Fibroblast of the aortic adventitia (primary cell): Measurements from ENCODE around the gene DOCK2. TPM values are rescaled to one million over a fixed set of nuclear protein-coding genes. Genes with fewer than 3 reads are reported as not detected.
A peak's percentile ranks its signal among the peaks of the same experiment; 100 is the strongest.

Experiments used
- DNase-seq: peaks from one replicate; pipeline ENCODE4 v3.0.0-alpha.2; 2010; ENCODE audit warnings: low read depth
- H3K4me3 ChIP-seq: 2 replicates; pipeline ENCODE4 v1.5.1; 2011; ENCODE audit warnings: low read depth, mild to moderate bottlenecking, control low read depth, low read length, moderate library complexity
- total RNA-seq: library from RNA; depleted of rRNA; stranded (reverse); fragments of >200 nt; gene quantifications from 2 replicates; pipeline ENCODE4 v1.2.3, GENCODE V29; 2012; ENCODE audit warnings: low replicate concordance
- TF ChIP-seq, protein P1 (sequence below): IDR thresholded peaks from 2 replicates; pipeline ENCODE4 v1.5.1; 2011; ENCODE audit warnings: mild to moderate bottlenecking, low read length, control low read depth, inconsistent platforms; ENCODE audit not compliant: insufficient read depth

The DOCK2 gene
- total RNA-seq, 1 donor, result 4.6 TPM

GRCh38 chr5:170115925-170116324 lies 478.9 kb downstream of the DOCK2 start:
- H3K4me3 ChIP-seq, result no peak overlapping the region
- no peak for DNase-seq
- TF ChIP-seq, protein P1, sequence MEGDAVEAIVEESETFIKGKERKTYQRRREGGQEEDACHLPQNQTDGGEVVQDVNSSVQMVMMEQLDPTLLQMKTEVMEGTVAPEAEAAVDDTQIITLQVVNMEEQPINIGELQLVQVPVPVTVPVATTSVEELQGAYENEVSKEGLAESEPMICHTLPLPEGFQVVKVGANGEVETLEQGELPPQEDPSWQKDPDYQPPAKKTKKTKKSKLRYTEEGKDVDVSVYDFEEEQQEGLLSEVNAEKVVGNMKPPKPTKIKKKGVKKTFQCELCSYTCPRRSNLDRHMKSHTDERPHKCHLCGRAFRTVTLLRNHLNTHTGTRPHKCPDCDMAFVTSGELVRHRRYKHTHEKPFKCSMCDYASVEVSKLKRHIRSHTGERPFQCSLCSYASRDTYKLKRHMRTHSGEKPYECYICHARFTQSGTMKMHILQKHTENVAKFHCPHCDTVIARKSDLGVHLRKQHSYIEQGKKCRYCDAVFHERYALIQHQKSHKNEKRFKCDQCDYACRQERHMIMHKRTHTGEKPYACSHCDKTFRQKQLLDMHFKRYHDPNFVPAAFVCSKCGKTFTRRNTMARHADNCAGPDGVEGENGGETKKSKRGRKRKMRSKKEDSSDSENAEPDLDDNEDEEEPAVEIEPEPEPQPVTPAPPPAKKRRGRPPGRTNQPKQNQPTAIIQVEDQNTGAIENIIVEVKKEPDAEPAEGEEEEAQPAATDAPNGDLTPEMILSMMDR, result no peak

DNA sequence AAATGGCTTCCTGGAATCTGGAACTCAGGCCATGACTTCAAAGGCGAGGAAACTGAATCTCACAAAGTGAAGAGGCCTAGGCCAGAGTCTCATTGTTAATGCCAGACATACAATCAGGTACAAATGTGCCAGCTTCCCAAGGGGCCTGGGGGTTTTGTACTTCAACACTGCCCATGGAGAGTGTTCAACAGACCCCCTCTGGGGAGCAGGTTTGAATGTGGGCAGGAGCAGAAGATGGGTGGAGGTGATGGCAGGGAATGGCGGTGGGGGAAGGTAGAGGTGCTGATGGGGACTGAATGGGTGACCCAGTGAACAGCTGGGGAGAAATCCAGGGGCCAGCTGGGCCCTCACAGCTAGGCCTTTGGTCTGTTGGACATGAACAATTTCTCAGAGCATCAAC lies 480.7 kb downstream of the DOCK2 start:
- TF ChIP-seq, protein P1, result no peak
- no peak for DNase-seq
- no peak overlapping the region for H3K4me3 ChIP-seq

GRCh38 chr5:170120576-170120975 lies 483.5 kb downstream of the DOCK2 start:
- H3K4me3 ChIP-seq, result no peak overlapping the region
- peak; percentile 92 for DNase-seq
- TF ChIP-seq, protein P1, result no peak

- TF ChIP-seq, protein P1, result no peak
- peak; percentile 64 for DNase-seq
- no peak overlapping the region for H3K4me3 ChIP-seq
Observed at GRCh38 chr5:170121321-170121720, 484.2 kb downstream of the DOCK2 start.

DNA sequence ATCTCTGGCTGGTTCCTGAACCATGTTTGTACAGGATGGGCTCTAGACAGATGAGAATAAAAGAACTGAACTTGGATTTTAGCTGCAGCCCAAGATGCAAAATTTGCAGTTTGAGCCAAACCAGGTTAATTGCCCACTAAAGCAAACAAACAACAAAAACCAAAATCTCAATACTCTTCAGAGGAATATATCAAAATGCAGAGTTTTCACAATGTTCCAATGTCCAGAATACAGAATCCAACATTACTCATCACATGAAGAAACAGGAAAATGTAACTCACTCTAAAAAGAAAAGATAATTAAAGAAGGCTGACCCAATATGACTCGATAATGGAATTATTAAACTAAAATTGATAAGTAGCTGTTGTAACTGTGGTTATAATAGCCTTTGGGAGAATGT lies 489.0 kb downstream of the DOCK2 start:
- DNase-seq, result no peak
- TF ChIP-seq, protein P1, result no peak
- H3K4me3 ChIP-seq, result no peak overlapping the region

DNA sequence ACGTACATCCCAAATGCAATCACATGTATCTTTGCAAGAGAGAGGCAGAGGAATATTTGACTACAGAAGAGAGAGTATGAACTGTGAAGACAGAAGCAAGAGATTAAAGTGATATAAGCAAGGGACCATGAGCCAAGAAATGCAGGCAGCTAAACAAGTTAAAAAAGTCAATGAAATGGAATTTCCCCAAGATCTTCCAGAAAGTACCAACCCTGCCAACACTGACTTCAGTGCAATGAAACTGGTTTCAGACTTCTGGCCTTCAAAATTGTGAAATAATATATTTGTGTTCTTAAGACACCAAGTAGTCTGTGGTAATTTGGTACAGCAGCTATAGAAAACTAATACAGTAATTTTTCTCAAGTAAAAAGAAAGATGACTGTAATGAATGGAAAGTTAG lies 489.6 kb downstream of the DOCK2 start:
- no peak overlapping the region for H3K4me3 ChIP-seq
- DNase-seq, result peak; percentile 15
- TF ChIP-seq, protein P1, result no peak

- no peak for DNase-seq
- TF ChIP-seq, protein P1, result no peak
- no peak overlapping the region for H3K4me3 ChIP-seq
Observed at GRCh38 chr5:170131235-170131634, 494.2 kb downstream of the DOCK2 start.
